ENCODE measurements around the gene GOLT1A.

DNA sequence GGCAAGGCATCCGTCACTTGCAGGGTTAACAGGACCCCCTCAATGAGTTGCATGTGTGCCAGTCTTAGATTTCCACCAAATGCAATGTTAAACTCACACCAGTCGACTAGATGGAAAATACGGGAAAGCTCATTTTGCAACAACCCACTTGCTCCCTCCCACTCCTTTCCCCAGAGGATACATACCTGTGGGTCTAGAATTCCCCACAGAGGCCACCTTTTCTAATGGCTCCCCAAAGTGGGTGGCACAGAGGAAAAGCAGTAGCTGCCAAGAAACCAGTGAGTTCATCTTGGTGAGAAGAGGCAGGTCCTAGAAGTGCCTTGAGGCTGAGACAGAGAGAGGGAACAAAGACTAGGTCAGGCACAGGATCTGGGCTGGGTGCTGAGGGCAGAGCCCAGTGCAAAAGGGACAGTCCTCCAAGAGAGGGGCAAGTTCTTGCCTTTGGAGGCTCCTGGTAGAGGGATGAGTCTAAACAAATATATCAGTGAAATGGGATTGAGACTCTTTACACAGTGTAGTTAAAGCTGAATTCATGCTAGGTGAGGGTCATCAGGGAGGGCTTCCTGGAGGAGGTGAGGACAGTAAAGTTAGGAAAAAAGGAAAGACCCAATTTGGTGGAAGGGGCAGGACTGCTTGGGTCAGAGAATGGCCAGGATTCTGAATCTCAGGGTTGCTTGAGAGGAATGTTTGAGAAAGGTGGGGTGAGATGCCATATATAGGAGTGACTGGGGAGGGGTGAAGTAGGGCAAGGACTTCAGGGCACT, 21.0 kb downstream of the GOLT1A start:
- TF ChIP-seq POLR2A (IDR thresholded peaks at IDR 0.05) = no peak
- no peak for TF ChIP-seq CTCF (IDR thresholded peaks at IDR 0.05 in 4 of 5, conservative IDR thresholded peaks at IDR 0.05 in 1 of 5)
